Left colon (tissue), 2 donors: ENCODE data around the gene GMDS. TPM values are rescaled to one million over a fixed set of nuclear protein-coding genes. Genes with fewer than 3 reads are reported as not detected.

ENCODE experiments used
- ATAC-seq: fragments of 200-7000 bp; cut with Tn5 transposase; one replicate; pipeline ENCODE4 v1.9.1; 2020; ENCODE audit warnings: mild to moderate bottlenecking, moderate library complexity
- DNase-seq, 2 donors: peaks; one replicate each; pipeline ENCODE4 v3.0.0-alpha.2; 2020
- intact Hi-C, 2 donors: fragments of 100-400 bp; cut with DNase I in 1 of 2; cut with micrococcal nuclease in 1 of 2; formaldehyde crosslinking; loops; one replicate each; pipeline versions ENCODE4 v1.11.2 to v1.14.0; 2022; cut with DNase I, micrococcal nuclease
- total RNA-seq, 2 donors: library from RNA; stranded (reverse); fragmentation: NEBNext Ultra II Directional; extraction: Animal tissue kit (Norgen Biotek cat#: 25700); gene quantifications; one replicate each; pipeline ENCODE4 v1.2.1, GENCODE V29; 2021
- donor health status: DM: no; HTN: no; CAD: no.
- donor health status: DM: yes; HTN: yes; CAD: no.

GMDS gene
- total RNA-seq, 2 donors from 2014 or later = 148 to 229 TPM

DNA sequence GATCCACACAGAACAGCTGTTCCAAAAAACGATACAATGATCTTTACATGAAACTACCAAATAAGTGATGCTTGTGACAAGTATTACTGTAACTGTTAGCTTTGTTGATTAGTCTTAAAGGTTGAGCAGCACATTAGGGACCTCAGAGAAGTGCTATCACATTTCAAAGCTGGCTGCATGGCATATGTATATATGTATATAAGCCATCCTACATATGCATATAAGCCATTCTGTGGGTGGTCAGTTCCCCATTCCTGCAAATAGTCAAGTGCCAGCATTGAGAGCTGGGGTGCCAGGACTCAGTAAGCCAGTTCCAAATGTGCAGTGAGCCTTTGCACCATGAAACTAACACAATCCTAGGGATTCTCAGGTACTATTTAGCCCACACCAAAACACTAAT lies 339.4 kb downstream of the GMDS start:
- no peak for DNase-seq
- no peak for ATAC-seq
- intact Hi-C loops = no loop called here

DNA sequence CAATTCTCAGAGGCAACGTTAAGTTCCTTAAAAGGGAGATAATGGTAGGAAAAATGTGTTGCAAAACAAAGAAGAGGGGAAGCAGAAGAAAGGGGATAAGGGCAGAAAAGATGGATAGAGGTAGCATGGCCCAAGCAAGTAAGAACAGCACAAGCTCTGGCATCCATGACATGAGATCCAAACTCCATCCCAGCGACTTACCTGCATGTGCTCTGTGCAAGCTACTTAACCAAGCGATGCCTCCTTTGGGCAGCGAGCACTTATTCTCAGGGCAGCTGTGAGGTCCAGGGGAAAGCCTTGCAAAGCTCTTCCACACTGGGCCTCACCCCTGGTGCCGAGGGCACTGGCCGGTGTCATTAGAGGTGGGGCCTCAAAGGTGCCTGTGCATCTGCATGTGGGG lies 340.5 kb downstream of the GMDS start:
- intact Hi-C loops = no loop called here
- no peak for ATAC-seq
- no peak for DNase-seq

DNA sequence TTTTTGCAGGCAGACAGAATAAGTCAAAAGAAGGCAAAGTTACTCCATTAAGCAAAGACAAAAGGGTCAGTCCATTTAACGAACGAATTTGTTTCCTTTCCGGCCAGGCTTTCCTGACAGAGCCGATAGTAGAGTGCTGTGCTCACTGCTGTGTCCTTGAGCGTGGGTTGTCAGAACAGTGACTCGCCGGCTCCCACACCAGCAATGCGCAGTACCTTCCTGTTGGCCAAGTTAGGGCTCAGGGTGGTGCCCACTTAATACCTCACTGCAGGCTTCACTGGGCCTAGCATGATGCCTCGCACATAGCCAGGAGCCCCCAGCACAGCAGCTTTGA lies 341.0 kb downstream of the GMDS start:
- ATAC-seq = no peak
- no peak for DNase-seq
- intact Hi-C loops = no loop called here

DNA sequence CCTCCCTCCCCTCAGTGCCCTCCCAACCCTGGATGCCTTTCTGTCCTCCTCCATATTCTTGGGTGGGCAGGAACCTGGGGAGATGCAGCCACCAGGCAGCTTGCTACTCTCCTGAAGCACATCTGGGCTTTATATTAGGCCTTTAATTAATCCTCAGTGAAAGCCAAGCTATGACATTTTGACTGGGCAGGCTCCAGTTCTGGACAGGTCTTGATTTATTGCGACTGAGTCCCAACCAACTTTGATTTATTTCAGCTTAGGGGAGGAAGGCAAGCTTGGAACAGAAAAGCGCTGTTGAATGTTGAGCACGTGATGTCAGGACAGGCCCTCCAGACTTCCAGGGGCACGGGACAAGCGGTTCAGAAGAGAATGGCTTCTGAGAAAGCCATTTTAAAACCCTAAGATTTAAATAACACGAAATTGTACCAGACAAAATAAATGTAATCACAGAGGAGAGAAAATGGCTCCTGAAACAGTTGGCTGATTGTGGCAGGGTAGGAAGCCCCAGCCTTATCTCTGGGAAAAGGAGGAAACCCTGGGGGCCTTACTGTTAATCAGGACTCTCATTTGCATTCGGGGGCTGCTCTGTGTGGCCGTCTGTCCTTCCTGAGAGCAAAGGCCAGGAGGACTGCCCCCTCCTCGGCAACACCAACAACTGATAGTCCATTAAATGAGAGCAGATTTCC lies 341.5 kb downstream of the GMDS start:
- DNase-seq = no peak
- ATAC-seq = no peak
- intact Hi-C loops = no loop called here

DNA sequence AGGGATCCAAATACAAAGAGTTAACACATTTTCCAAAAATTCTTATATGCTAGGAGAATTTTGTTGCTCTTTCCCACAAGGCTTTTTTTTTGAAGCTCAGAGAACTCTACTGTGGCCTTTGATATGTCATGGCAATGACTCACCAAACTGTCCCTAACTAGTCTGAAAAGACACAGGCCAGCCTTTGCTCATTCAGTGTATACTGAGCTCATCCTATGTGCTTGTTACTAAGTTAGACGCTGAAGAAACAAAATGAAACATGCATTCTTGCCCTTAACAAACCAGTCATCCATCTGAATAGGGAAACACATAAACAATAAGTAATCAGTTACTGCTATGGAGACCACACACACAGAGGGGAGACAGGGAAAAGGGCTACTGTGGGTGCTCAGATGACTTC lies 343.8 kb downstream of the GMDS start:
- ATAC-seq = no peak
- intact Hi-C loops = no loop called here
- DNase-seq = no peak

DNA sequence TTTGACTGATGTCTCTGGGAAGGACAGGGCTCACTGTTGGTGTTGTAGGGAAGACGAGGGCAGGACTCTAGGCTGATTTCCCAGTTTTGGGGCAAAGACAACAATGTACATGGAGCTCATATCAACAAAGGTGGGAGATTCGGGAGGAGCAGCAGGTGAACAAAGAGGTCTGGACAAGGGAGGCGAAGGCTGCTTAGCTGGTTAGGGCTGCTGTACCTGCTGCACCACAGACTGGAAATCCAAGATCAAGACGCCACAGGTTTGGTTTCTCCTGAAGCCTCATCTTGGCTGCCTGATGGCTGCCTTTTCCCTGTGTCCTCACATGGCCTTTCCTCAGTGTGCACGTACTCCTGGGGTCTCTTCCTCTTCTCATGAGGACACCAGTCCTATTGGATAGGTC lies 348.5 kb downstream of the GMDS start:
- intact Hi-C loops = no loop called here
- ATAC-seq (no peak), DNase-seq (no peak)

DNA sequence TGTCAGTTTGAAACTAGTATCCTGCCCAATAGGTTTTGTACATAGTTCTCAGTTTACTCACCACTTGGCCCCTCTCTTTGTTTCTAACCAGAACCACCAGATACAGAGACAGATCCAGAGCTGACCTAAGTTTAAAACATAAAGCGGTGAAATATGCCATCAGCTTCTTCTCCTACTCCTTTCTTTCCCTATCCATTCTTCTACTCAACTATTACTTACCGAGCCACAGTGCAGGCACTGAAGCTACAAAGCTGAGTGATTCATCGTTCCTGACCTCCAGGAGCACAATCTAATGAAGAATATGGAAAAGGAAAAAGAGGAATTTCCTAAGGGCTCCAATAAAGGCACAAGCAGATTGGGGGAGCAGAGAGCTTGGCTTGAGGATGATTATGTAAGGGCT lies 349.7 kb downstream of the GMDS start:
- no peak for DNase-seq
- intact Hi-C loops = no loop called here
- ATAC-seq = no peak

DNA sequence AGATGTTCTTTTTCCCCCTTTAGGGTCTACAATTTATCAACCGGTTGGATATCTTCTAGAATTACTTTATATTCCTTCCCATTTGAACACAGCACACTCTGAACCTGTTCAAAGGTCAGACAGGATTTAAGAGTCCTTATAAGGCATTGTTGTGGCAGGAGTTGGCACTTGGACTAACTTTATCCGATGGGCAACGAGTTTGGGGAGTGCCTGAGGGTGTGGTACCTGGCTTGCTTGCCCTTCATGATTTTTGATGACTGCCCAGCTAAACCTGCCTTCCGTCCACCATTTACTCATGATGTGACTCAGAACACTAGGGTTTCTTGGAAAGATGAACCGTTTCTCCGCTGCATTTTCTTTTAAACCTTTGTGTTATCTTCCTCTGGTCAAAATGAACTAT lies 350.5 kb downstream of the GMDS start:
- DNase-seq (peak; percentile 53 to 66), ATAC-seq (peak; percentile 97)
- intact Hi-C loops = no loop called here

DNA sequence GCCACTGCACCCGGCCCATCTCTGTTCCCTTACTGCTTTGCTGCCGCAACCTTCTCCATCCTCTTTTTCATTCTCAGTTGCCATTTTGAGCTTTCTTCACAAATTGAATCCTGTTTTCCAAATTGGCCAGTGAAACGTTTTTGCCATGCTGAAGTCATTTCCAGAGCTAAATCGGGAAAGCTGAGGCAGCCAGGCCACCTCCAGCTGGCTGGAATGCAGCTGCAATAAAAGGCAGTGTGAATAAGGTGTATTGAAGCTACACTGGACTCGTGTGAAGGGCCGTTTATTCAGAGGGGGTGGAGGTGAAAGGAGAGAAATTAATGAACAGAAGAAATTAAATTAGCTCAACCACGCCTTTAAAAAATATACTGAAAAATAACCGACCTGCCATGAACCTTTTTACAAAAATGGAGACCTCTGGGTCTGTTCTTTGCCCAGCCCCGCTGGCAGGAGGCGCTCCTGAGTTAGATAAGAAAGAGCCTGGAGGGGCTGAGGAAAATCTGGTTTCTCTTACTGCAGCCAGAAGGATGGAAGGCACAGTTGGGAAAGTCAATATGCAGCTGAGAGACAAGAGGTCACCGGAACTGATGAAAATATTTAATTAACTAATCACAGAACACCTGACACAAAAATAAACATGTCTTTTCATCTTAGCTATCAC lies 351.8 kb downstream of the GMDS start:
- no peak for ATAC-seq
- intact Hi-C loops = no loop called here

DNA sequence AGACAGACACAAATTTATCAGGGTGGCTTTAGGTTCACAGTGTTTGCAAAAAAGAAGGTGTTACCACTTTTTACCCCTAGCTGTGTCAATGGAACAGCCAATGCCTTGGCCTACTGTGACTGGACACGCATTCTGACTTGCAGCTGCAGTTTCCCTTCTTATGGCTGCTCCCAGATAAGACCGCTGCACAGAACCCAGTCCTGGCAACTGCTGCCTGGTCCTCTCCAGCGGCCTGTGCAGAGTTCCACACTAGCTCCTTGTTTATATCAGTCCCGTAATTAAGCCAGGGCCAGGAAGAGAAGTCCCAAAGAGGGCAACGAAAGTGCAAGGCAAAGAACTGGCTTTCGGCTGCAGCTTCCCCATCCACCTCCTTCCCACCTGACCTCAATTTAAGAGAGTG lies 352.7 kb downstream of the GMDS start:
- no peak for DNase-seq
- intact Hi-C loops = no loop called here
- ATAC-seq = no peak

More for the DNA sequence above, 351.8 kb downstream of the GMDS start:
- no peak for DNase-seq

DNA sequence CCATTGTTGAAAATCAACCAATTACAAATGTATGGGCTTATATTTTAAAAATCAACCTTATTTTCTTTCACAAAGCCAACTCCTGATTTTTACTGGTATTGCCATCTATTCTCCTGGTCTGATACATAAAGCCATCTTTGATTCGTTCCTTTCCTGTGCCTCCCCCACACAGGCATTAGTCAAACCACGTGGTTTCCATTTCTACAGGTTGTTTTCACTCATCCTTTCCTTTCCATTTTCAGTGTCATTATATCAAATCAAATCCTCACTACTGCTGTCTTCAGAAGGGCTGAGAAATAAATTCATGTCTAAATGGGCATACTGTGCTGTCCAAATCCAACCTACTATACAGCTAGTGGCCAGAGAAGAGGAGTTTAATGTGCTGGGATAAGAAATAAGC lies 354.4 kb downstream of the GMDS start:
- intact Hi-C loops = no loop called here
- DNase-seq (no peak), ATAC-seq (no peak)

DNA sequence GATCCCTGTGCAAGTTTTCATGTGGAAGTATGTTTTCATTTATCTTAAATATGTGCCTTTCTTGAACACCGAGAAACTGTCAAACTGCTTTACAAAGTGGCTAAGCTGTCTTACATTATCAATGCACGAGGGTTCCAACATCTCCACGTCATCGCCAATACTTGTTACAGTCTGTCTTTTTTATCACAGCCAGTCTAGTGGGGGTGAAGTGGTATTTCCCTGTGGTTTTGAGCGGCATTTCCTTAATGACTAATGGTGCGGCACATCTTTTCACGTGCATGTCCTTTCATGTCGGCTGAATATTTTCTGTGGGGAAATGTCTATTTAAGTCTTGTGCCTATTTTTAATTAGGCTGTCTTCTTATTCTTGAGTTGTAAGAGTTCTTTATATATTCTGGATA lies 355.3 kb downstream of the GMDS start:
- DNase-seq (no peak), ATAC-seq (no peak)
- intact Hi-C loops = no loop called here

DNA sequence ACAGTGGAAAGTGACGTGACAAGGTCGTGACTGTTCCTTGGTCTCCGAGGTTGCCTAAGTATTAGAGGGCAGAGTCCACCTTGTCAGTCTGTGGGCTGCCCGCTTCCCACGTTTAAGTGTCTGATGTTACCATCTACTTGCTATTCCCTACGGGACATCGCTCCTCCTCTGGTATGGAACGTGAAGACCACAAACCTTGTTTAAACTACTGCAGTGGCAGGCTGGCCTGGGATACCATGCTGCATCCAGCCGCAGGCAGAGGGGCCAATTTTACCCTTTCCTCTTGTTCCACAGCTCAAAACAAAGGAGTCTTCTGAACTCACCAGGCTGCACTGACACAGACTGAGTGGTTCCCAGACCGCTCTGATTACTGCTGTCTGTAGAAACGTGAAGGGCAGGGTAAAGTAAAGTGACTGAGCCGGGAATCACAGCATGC lies 359.8 kb downstream of the GMDS start:
- intact Hi-C loops = no loop called here
- no peak for ATAC-seq
- no peak for DNase-seq

DNA sequence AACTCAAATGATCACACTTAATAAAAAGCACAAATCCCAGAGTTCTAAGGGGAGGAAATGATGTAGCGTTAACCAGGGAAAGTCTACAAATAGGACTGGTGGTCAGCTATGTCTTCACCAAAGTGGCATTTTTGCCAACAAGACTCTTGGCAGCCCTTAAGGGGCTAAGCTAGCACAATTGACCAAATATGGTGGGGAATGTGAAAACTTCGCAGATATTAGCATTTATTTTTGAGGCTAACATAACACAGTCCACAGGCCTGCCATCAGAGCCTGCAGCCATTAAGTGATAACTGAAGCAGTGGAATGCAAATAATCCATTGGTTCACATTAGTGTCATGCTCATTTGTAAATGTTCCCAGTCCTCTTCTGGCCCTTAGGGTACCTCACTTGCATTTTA lies 361.1 kb downstream of the GMDS start:
- intact Hi-C loops = no loop called here
- ATAC-seq (no peak), DNase-seq (no peak)

DNA sequence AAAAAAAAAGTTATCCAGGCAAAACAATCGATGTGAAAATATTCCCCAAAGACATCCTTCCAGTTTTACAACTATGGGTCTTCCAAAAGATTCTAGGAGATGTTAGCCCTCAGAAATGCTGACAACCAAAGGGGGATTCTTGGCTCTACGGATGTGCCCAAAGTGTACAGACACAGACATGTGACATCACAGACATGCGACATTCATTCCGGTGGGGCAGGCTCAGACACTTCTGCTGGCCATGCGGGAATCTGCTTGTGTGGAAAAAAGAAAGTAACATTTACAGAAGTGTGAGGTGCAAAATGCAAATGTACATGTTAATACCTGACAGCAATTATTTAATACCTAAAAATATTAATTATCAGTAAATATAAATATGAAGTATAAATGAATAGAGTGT lies 367.1 kb downstream of the GMDS start:
- DNase-seq = no peak
- intact Hi-C loops = no loop called here
- ATAC-seq = no peak

DNA sequence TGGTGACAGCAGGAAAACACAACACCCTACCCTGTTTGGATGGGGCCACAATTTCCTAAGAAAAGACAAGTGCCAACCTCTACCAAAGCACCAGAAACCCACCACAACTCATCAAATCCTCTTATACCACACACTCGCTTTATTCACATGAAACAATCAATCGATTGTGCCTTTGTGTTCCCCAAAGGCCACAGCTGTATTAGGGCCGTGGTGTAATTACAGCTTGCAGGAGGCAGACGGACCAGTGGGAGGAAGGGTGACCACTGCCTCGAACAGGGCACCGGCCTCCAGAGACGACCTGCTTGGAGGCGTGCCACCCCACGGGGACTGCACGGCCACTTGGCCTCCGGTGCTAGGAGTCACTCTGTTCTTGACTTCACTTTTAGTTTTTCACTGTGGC lies 371.6 kb downstream of the GMDS start:
- intact Hi-C loops = no loop called here
- DNase-seq = no peak
- no peak for ATAC-seq

DNA sequence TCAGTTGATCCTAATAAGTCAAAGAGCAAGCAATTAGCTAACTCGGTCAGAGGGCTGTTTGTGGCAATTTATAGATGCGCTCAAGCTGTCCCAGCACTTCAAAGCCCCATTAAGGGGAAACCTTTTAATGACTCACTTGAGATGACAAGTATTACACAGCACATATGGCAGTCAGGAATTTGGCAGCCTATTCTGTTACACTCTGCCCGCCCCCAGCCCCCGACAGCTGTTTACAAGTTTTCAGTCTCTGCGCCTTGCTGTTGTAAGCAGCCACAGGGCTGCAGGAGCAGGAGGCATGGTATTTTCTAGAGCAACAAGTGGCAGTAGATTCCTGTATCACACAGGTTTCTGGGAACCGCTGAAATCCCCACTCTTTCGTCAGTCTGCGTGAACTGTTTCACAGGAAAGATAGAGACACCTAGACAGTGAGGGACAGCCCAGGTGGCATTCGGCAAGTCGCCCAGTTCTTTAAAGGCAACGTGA lies 372.7 kb downstream of the GMDS start:
- DNase-seq (no peak), ATAC-seq (no peak)
- intact Hi-C loops = no loop called here

DNA sequence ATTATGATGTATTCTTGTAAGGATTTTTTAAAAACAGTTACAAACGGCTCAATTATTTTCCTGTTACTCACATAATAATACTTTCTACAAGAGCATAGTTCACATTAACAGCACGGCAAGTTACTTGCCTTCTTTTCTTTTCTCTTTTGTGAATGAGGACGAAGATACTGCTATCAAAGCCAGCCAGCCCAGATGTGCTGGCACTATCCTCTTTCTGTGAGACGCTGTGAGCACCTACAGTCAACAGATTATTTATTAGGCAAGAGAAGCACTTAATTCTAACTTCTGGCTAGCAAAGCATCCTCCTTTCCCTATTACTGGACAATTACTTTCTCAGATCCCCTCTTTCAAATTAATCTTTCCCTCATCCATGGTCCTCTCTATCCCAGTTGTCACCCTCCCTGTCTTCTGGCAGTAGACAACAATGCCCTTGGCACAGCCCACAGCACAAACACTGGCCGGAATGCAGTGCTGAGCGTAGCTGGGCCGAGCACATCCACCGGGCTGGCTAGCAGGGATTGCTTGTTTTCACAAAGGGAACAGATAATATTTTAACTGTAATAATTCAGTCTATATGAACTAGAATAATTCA lies 373.6 kb downstream of the GMDS start:
- intact Hi-C loops = no loop called here
- ATAC-seq (no peak), DNase-seq (no peak)

DNA sequence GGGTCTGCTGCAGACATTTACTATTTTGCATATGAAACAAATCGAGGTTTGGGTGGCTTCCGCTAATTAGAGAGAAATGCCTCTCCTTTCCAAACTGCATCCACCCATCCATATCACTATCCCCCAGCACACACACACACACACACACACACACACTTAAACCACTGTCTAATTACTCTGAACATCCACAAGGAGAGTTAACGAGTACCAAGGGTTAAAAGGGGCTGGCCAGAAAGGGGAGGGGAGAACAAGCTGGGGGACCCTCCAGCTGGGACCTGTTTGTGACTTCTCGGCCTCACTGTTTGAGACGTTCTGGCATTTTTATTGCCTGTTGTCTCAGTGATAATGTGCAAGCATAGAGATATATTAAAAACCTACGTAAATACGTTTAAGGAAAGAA lies 374.5 kb downstream of the GMDS start:
- intact Hi-C loops = no loop called here
- ATAC-seq (no peak), DNase-seq (no peak)

DNA sequence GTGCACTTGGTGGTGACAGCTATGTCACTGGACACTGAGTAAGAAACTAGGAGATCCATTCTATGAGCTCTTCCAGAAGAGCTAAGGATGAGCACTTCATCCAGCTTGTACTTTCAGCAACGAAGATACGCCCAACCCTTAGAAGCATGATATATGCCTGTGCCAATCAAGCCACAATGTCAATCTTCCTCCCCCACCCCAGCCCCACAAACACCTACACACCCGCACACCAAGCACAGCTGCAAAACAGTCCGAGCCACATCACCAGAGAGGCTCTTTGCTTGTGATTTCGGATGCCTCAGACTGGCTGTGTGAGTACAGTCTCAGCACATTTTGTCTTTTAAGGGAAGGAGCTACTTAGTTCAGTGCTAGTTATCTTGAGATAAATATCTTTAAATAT lies 375.2 kb downstream of the GMDS start:
- no peak for DNase-seq
- no peak for ATAC-seq
- intact Hi-C loops = no loop called here

DNA sequence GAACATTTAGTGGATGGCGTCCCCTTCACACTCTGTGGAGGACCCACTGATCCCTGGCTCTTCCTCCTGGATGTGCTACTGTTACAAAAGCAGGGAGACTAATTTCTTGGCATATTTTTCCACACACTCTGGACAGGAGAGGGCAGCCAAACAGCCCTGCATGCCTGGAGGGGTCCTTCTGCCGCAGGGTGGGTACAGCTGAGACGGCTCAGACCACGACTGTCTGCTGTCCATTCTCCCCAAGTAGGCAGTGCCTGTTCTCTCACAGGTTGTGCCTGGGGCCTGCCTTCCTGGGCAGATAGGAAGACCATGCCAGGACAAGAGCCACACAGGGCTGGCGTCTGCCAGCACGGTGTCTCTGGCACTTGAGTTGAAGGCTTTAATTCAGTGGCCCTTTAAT lies 375.6 kb downstream of the GMDS start:
- intact Hi-C loops = no loop called here
- ATAC-seq (no peak), DNase-seq (no peak)
